ENCODE results near the gene FLYWCH2. TPM values are rescaled to one million over a fixed set of nuclear protein-coding genes. Genes with fewer than 3 reads are reported as not detected.

The FLYWCH2 gene
- total and polyA plus RNA-seq, 2 of the 13 experiments (the other 11 are each of a cell fraction or from before 2014, with no cell fraction given): 16.9 to 19.8 TPM

DNA sequence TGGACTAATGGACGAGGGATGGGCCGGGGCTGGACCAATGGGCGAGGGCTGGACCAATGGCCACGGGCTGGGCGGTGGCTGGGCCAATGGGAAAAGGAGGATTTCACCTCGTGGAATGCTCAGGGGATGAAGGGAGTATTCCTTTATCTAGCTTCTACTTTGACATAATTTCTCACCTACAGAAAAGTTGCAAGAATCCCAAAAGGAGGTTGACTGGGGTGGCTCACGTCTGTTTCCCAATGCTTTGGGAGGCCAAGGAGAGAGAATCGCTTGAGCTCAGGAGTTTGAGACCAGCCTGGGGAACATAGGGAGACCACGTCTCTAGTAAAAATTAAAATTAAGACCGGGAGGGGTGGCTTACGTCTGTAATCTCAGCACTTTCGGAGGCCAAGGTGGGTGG is 23.0 kb downstream of the FLYWCH2 start:
- DNase-seq (ENCODE audit: low spot score) (no peak), FAIRE-seq (no peak), ATAC-seq (peak; percentile 81)
- H3K36me3 ChIP-seq (replicated peaks in 1 of 2; ENCODE audit: control insufficient read depth in 1 of 2, insufficient read depth in 2 of 2, low read length in 2 of 2): no peaks in the 10 kb centered on the region
- no peaks in the 10 kb centered on the region for H4K20me1 ChIP-seq (ENCODE audit: insufficient read depth, low read length)
- peak overlapping the region; percentile 45 to 60 (median 47); a peak in 5 of 6 replicates for H3K4me3 ChIP-seq (replicated peaks in 1 of 3; ENCODE audit: insufficient read depth in 1 of 3, low read depth in 2 of 3, low read length in 3 of 3)
- H3K27me3 ChIP-seq (ENCODE audit: control insufficient read depth in 1 of 2, insufficient read depth in 2 of 2, low read length in 2 of 2): no peaks in the 10 kb centered on the region; a peak in 1 of 5 replicates
- H3K4me1 ChIP-seq (ENCODE audit: insufficient read depth, low read length): peaks cover 21% of the 10 kb centered on the region
- POLR2A ChIA-PET: interaction anchor here (0.6 to 3.5 kb wide), 37 partner anchors 9 to 963 kb away, joined by 3 to 96 read pairs (median 4); partner anchors contain the start of genes FLYWCH2, HCFC1R1, MSRB1 and PKMYT1
- peak overlapping the region; percentile 84 for H3K4me2 ChIP-seq (ENCODE audit: low read depth, low read length)
- 6% methylated on average over 12 of the region's 12 CpGs for WGBS (ENCODE audit: low lambda C conversion rate)
- H3K9me3 ChIP-seq (ENCODE audit: low read length): no peaks in the 10 kb centered on the region
- CTCF ChIA-PET (ENCODE audit: low intra/inter-chr PET ratio, low total read pairs): interaction anchor here (0.9 to 2.1 kb wide), 2 partner anchors 31 to 67 kb away, joined by 3 to 7 read pairs; no protein-coding TSS in a partner anchor
- in situ Hi-C loops (cut with HindIII; ENCODE audit: extremely low pct_ligation_motif_present, low pct_unique_long_range_greater_than_20kb) (no loop called here), intact Hi-C loops (cut with micrococcal nuclease; ENCODE audit: unreplicated experiment) (loop anchor here (2.0 kb wide), 2 partner anchors 23 to 31 kb away; partner anchors contain the start of gene FLYWCH2)
- H3K9ac ChIP-seq (ENCODE audit: insufficient read depth, low read depth, low read length): peak overlapping the region; percentile 20; the same call in 1 of the 2 replicates
- H3K79me2 ChIP-seq (ENCODE audit: insufficient read depth, low read length): peaks cover 2% of the 10 kb centered on the region
- H3K27ac ChIP-seq (ENCODE audit: extremely low read length, insufficient read depth, low read length): peak overlapping the region; percentile 23
- no TSS peak for BruUV-seq (replicated peaks)
- H2AFZ ChIP-seq (ENCODE audit: low read length): no peak overlapping the region
- TF ChIP-seq SOX5 (CRISPR knock-in tag; IDR thresholded peaks at IDR 0.05; ENCODE audit: borderline replicate concordance) (no peak), NFYB (CRISPR knock-in tag; IDR thresholded peaks at IDR 0.05) (peak; percentile 86), MXI1 (IDR thresholded peaks at IDR 0.05; ENCODE audit: borderline replicate concordance, low read depth, low read length) (peak; percentile 74; the same call in 2 of the 3 replicates), ZNF451 (CRISPR knock-in tag; IDR thresholded peaks at IDR 0.05) (no peak), ZMAT3 (CRISPR knock-in tag; conservative IDR thresholded peaks at IDR 0.05) (no peak), FOSL2 (CRISPR knock-in tag; IDR thresholded peaks at IDR 0.05) (no peak), SOX6 (IDR thresholded peaks at IDR 0.05) (no peak), SOX6 (CRISPR knock-in tag; IDR thresholded peaks at IDR 0.05) (0 out of 2 replicates have a peak, but pooled peaks have one; percentile 10), HOXA9 (CRISPR knock-in tag; IDR thresholded peaks at IDR 0.05; ENCODE audit: borderline replicate concordance) (no peak), ZNF160 (CRISPR knock-in tag; IDR thresholded peaks at IDR 0.05) (no peak), SIN3B (IDR thresholded peaks at IDR 0.05; ENCODE audit: low read length) (no peak), SMC3 (IDR thresholded peaks at IDR 0.05; ENCODE audit: low read length) (no peak), KMT2A (CRISPR knock-in tag; IDR thresholded peaks at IDR 0.05) (no peak), CREB1 (IDR thresholded peaks at IDR 0.05) (0 out of 2 replicates have a peak, but pooled peaks have one; percentile 51), CREB1 (CRISPR knock-in tag; IDR thresholded peaks at IDR 0.05) (no peak), HMGA1 (CRISPR knock-in tag; conservative IDR thresholded peaks at IDR 0.05) (no peak), PHF20 (CRISPR knock-in tag; IDR thresholded peaks at IDR 0.05) (no peak), TEAD3 (CRISPR knock-in tag; optimal IDR thresholded peaks at IDR 0.05; ENCODE audit: borderline replicate concordance) (peak; percentile 25)
- TF ChIP-seq, protein P1, sequence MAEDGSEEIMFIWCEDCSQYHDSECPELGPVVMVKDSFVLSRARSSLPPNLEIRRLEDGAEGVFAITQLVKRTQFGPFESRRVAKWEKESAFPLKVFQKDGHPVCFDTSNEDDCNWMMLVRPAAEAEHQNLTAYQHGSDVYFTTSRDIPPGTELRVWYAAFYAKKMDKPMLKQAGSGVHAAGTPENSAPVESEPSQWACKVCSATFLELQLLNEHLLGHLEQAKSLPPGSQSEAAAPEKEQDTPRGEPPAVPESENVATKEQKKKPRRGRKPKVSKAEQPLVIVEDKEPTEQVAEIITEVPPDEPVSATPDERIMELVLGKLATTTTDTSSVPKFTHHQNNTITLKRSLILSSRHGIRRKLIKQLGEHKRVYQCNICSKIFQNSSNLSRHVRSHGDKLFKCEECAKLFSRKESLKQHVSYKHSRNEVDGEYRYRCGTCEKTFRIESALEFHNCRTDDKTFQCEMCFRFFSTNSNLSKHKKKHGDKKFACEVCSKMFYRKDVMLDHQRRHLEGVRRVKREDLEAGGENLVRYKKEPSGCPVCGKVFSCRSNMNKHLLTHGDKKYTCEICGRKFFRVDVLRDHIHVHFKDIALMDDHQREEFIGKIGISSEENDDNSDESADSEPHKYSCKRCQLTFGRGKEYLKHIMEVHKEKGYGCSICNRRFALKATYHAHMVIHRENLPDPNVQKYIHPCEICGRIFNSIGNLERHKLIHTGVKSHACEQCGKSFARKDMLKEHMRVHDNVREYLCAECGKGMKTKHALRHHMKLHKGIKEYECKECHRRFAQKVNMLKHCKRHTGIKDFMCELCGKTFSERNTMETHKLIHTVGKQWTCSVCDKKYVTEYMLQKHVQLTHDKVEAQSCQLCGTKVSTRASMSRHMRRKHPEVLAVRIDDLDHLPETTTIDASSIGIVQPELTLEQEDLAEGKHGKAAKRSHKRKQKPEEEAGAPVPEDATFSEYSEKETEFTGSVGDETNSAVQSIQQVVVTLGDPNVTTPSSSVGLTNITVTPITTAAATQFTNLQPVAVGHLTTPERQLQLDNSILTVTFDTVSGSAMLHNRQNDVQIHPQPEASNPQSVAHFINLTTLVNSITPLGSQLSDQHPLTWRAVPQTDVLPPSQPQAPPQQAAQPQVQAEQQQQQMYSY (CRISPR knock-in tag; IDR thresholded peaks at IDR 0.05): peak; percentile 35; the same call in 1 of the 2 replicates
- TF ChIP-seq, protein P2, sequence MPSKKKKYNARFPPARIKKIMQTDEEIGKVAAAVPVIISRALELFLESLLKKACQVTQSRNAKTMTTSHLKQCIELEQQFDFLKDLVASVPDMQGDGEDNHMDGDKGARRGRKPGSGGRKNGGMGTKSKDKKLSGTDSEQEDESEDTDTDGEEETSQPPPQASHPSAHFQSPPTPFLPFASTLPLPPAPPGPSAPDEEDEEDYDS (CRISPR knock-in tag; IDR thresholded peaks at IDR 0.05): peak; percentile 68
- TF ChIP-seq, protein P3, sequence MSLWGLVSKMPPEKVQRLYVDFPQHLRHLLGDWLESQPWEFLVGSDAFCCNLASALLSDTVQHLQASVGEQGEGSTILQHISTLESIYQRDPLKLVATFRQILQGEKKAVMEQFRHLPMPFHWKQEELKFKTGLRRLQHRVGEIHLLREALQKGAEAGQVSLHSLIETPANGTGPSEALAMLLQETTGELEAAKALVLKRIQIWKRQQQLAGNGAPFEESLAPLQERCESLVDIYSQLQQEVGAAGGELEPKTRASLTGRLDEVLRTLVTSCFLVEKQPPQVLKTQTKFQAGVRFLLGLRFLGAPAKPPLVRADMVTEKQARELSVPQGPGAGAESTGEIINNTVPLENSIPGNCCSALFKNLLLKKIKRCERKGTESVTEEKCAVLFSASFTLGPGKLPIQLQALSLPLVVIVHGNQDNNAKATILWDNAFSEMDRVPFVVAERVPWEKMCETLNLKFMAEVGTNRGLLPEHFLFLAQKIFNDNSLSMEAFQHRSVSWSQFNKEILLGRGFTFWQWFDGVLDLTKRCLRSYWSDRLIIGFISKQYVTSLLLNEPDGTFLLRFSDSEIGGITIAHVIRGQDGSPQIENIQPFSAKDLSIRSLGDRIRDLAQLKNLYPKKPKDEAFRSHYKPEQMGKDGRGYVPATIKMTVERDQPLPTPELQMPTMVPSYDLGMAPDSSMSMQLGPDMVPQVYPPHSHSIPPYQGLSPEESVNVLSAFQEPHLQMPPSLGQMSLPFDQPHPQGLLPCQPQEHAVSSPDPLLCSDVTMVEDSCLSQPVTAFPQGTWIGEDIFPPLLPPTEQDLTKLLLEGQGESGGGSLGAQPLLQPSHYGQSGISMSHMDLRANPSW (CRISPR knock-in tag; IDR thresholded peaks at IDR 0.05; ENCODE audit: borderline replicate concordance): 0 out of 2 replicates have a peak, but pooled peaks have one; percentile 12

Data from HepG2 (cell line).